Measurements from ENCODE around the gene CHTF8.

CHTF8 gene

GRCh38 chr16:69085032-69085695, 47.2 kb downstream of the CHTF8 start:
- no peak for DNase-seq (ENCODE audit: low read depth)

- DNase-seq (ENCODE audit: low read depth): no peak
Observed at GRCh38 chr16:69084289-69084688, 48.1 kb downstream of the CHTF8 start.

GRCh38 chr16:69083306-69083941, 49.0 kb downstream of the CHTF8 start:
- no peak for DNase-seq (ENCODE audit: low read depth)

GRCh38 chr16:69079697-69080096, 52.7 kb downstream of the CHTF8 start:
- DNase-seq (ENCODE audit: low read depth): no peak

GRCh38 chr16:69078073-69078472, 54.3 kb downstream of the CHTF8 start:
- no peak for DNase-seq (ENCODE audit: low read depth)

GRCh38 chr16:69077251-69077650, 55.1 kb downstream of the CHTF8 start:
- no peak for DNase-seq (ENCODE audit: low read depth)

- DNase-seq (ENCODE audit: low read depth): no peak
Observed at GRCh38 chr16:69073181-69073702, 59.1 kb downstream of the CHTF8 start.

- no peak for DNase-seq (ENCODE audit: low read depth)
Observed at GRCh38 chr16:69072640-69072974, 59.8 kb downstream of the CHTF8 start.

- no peak for DNase-seq (ENCODE audit: low read depth)
Observed at GRCh38 chr16:69071036-69071435, 61.4 kb downstream of the CHTF8 start.

GRCh38 chr16:69069504-69069903, 62.9 kb downstream of the CHTF8 start:
- DNase-seq (ENCODE audit: low read depth): no peak

Measured in activated gamma-delta T cell treated with anti-CD3 and anti-CD28 coated beads, Interleukin-2, amount 50 U/mL, for 16 hours (primary cell).